Uterus (tissue), 4 donors: ENCODE data around the gene RPS6KA6. TPM values are rescaled to one million over a fixed set of nuclear protein-coding genes. Genes with fewer than 3 reads are reported as not detected.

Source experiments
- DNase-seq, 2 donors: peaks; one replicate each; pipeline ENCODE4 v3.0.0-alpha.2; 2019 to 2020
- H3K27ac ChIP-seq, 2 donors: fragments of 200-600 bp; sonication (generic); 1 replicate in 1 of 2; 2 replicates in 1 of 2; pipeline ENCODE4 v1.5.1; 2016 to 2018
- H3K27me3 ChIP-seq, 2 donors: fragments of 200-600 bp; sonication (generic); one replicate each; pipeline ENCODE4 v1.5.1; 2018 to 2019; ENCODE audit warnings: control low read depth in 1 of 2
- H3K36me3 ChIP-seq, 2 donors: fragments of 200-600 bp; sonication (generic); one replicate each; pipeline ENCODE4 v1.5.1; 2019; ENCODE audit warnings: control low read depth in 1 of 2
- H3K4me1 ChIP-seq, 2 donors: fragments of 200-600 bp; sonication (generic); one replicate each; pipeline ENCODE4 v1.5.1; 2018 to 2019; ENCODE audit warnings: control low read depth in 1 of 2
- H3K4me3 ChIP-seq, 2 donors: fragments of 200-600 bp; sonication (generic); 1 replicate in 1 of 2; 2 replicates in 1 of 2; pipeline ENCODE4 v1.5.1; 2018 to 2019; ENCODE audit warnings: mild to moderate bottlenecking in 1 of 2
- H3K9me3 ChIP-seq, 2 donors: fragments of 200-600 bp; sonication (generic); one replicate each; pipeline ENCODE4 v1.5.1; 2019; ENCODE audit warnings: control low read depth in 1 of 2
- CTCF ChIP-seq, 4 experiments: fragments of 200-600 bp in 2 of 4; fragments of 450-650 bp in 2 of 4; sonication (generic) in 2 of 4; IDR thresholded peaks; one replicate each; pipeline ENCODE4 v1.5.1; 2016 to 2019; ENCODE audit warnings: antibody characterized with exemption in 4 of 4, mild to moderate bottlenecking in 2 of 4, moderate library complexity in 1 of 4
- POLR2A ChIP-seq, 2 donors: fragments of 450-650 bp; IDR thresholded peaks; one replicate each; pipeline ENCODE4 v1.6.1; 2016; ENCODE audit warnings: antibody characterized with exemption in 2 of 2, mild to moderate bottlenecking in 1 of 2, moderate library complexity in 1 of 2
- intact Hi-C: fragments of 100-400 bp; cut with DNase I; formaldehyde crosslinking; loops from one replicate; pipeline ENCODE4 v1.15.1; 2023; ENCODE audit warnings: low total_unique reads
- microRNA-seq: library from miRNA; unstranded; fragments of <30 nt; microRNA quantifications from one replicate; pipeline ENCODE4, GENCODE V29; 2016; ENCODE audit warnings: borderline microRNAs expressed, borderline replicate concordance
- small RNA-seq: library from RNA; depleted of rRNA; stranded (forward); fragments of <200 nt; gene quantifications from one replicate; pipeline ENCODE3, GENCODE V24; 2016
- total RNA-seq, 4 donors: library from RNA; depleted of rRNA in 3 of 4; stranded (reverse); fragments of >200 nt in 3 of 4; gene quantifications; one replicate each; pipeline versions ENCODE4 v1.1.0 to v1.2.4, GENCODE V29; 2014 to 2023
- donor health status: DM: yes; HTN: yes; CAD: no.

The RPS6KA6 gene
- total RNA-seq, 4 donors from 2014 or later = 1.5 to 13.1 (median 8.4) TPM

- intact Hi-C loops = no loop called here
- Histone ChIP-seq H3K36me3 (no peaks in the 10 kb centered on the region), H3K4me1 (no peaks in the 10 kb centered on the region), H3K27me3 (peaks cover 0 to 3% of the 10 kb centered on the region in 2 donors), H3K9me3 (no peaks in the 10 kb centered on the region), H3K27ac (no peak overlapping the region), H3K4me3 (no peak overlapping the region)
- TF ChIP-seq CTCF (IDR thresholded peaks at IDR 0.05) = no peak
- no peak for TF ChIP-seq POLR2A (IDR thresholded peaks at IDR 0.05)
- no peak for DNase-seq
Measured at GRCh38 chrX:84047339-84047738, 140.7 kb downstream of the RPS6KA6 start.

- no peak overlapping the region for H3K4me3 ChIP-seq
- intact Hi-C loops = no loop called here
- H3K36me3 ChIP-seq = no peaks in the 10 kb centered on the region
- no peak overlapping the region for H3K27ac ChIP-seq
- no peaks in the 10 kb centered on the region for H3K9me3 ChIP-seq
- no peak for DNase-seq
- no peaks in the 10 kb centered on the region for H3K4me1 ChIP-seq
- TF ChIP-seq CTCF (IDR thresholded peaks at IDR 0.05) = peak; percentile 12 to 51 (median 28)
- TF ChIP-seq POLR2A (IDR thresholded peaks at IDR 0.05) = no peak
- peaks cover 0 to 3% of the 10 kb centered on the region in 2 donors for H3K27me3 ChIP-seq
Measured at GRCh38 chrX:84046403-84046984, 141.5 kb downstream of the RPS6KA6 start.

GRCh38 chrX:84044051-84044450, 143.9 kb downstream of the RPS6KA6 start:
- no peak for TF ChIP-seq CTCF (IDR thresholded peaks at IDR 0.05)
- no peak for TF ChIP-seq POLR2A (IDR thresholded peaks at IDR 0.05)
- intact Hi-C loops = no loop called here
- no peaks in the 10 kb centered on the region for H3K9me3 ChIP-seq
- no peak overlapping the region for H3K27ac ChIP-seq
- H3K27me3 ChIP-seq = peaks cover 0 to 3% of the 10 kb centered on the region in 2 donors
- no peaks in the 10 kb centered on the region for H3K4me1 ChIP-seq
- H3K4me3 ChIP-seq = no peak overlapping the region
- no peak for DNase-seq
- H3K36me3 ChIP-seq = no peaks in the 10 kb centered on the region

Small RNAs within 50 kb of the gene (microRNA-seq; reads per million reads assigned to microRNA genes)
- gene MIR548I4 = not detected

Small RNAs within 50 kb of the gene (small RNA-seq; reads per million reads assigned to genes)
- not detected for gene MIR548I4
